Astrocyte of the hippocampus (primary cell): ENCODE data around the gene ZNF221.
A peak's percentile ranks its signal among the peaks of the same experiment; 100 is the strongest.
"Not testable (repeated sequence)": the region's sequence is repeated elsewhere in the genome, so short reads cannot be mapped to it uniquely, and the experiment has no call there.

Experiments used
- DNase-seq: peaks from one replicate; pipeline ENCODE4 v3.0.0; 2011; ENCODE audit warnings: low read depth, low spot score

The ZNF221 gene

GRCh38 chr19:43950834-43951645, at the start of gene ZNF221:
Gene ZNF221 (plus strand): TSS chr19:43951228. CDS start chr19:43962727, 11,499 bp downstream.
- peak; percentile 99 for DNase-seq

GRCh38 chr19:43901395-43902390, 49.3 kb upstream of the ZNF221 start:
- DNase-seq = peak; percentile 93

GRCh38 chr19:43902399-43902798, 48.6 kb upstream of the ZNF221 start:
- DNase-seq = no peak

GRCh38 chr19:43905897-43906296, 45.1 kb upstream of the ZNF221 start:
- DNase-seq = no peak

GRCh38 chr19:43906774-43907173, 44.3 kb upstream of the ZNF221 start:
- DNase-seq = no peak

- DNase-seq = no peak
Observed at GRCh38 chr19:43908659-43909058, 42.4 kb upstream of the ZNF221 start.

GRCh38 chr19:43910884-43911283, 40.1 kb upstream of the ZNF221 start:
- no peak for DNase-seq

- DNase-seq = no peak
Observed at GRCh38 chr19:43913383-43913782, 37.6 kb upstream of the ZNF221 start.

GRCh38 chr19:43914051-43914450, 37.0 kb upstream of the ZNF221 start:
- DNase-seq = no peak

GRCh38 chr19:43923875-43924274, 27.2 kb upstream of the ZNF221 start:
- DNase-seq = no peak

GRCh38 chr19:43928820-43929219, 22.2 kb upstream of the ZNF221 start:
- DNase-seq = no peak

- DNase-seq = peak; percentile 12
Observed at GRCh38 chr19:43934055-43934984, 16.7 kb upstream of the ZNF221 start.

GRCh38 chr19:43934985-43935708, 15.9 kb upstream of the ZNF221 start, which contains the start of gene ZNF45:
Gene ZNF45 (minus strand): TSS chr19:43935282. CDS start chr19:43922185, 13,097 bp downstream.
- peak; percentile 96 for DNase-seq

GRCh38 chr19:43936188-43936587, 14.8 kb upstream of the ZNF221 start:
- DNase-seq = no peak

GRCh38 chr19:43939557-43940260, 11.3 kb upstream of the ZNF221 start:
- DNase-seq = no peak

- DNase-seq = no peak
Observed at GRCh38 chr19:43940719-43941118, 10.3 kb upstream of the ZNF221 start.

GRCh38 chr19:43941209-43941608, 9.8 kb upstream of the ZNF221 start:
- no peak for DNase-seq

- not testable (repeated sequence) for DNase-seq
Observed at GRCh38 chr19:43947412-43947811, 3.6 kb upstream of the ZNF221 start.

- DNase-seq = not testable (repeated sequence)
Observed at GRCh38 chr19:43949803-43950202, 1.2 kb upstream of the ZNF221 start.

GRCh38 chr19:43956827-43957226, 5.8 kb downstream of the ZNF221 start:
- DNase-seq = no peak
